HL-60 (cell line): ENCODE measurements around the gene HOTAIR.
A peak's percentile ranks its signal among the peaks of the same experiment; 100 is the strongest.

Experiments used
- DNase-seq, 2 experiments: peaks; one replicate each; pipeline ENCODE4 v3.0.0-alpha.2; 2010 to 2020; ENCODE audit warnings: low read depth in 1 of 2, low spot score in 1 of 2
- H3K27ac ChIP-seq: fragments of 250-450 bp; sonication (Bioruptor Pico); replicated peaks from 2 replicates; pipeline ENCODE4 v1.5.1; 2020; ENCODE audit warnings: mild to moderate bottlenecking, moderate library complexity
- H3K27me3 ChIP-seq: fragments of 250-450 bp; sonication (Bioruptor Pico); 2 replicates; pipeline ENCODE4 v1.5.1; 2021; ENCODE audit warnings: mild to moderate bottlenecking, moderate library complexity; ENCODE audit not compliant: insufficient read depth, poor library complexity, severe bottlenecking
- H3K4me3 ChIP-seq: replicated peaks from 2 replicates; pipeline ENCODE4 v1.5.1; 2011; ENCODE audit warnings: mild to moderate bottlenecking, control low read depth, low read length; ENCODE audit not compliant: insufficient read depth
- CTCF ChIP-seq: IDR thresholded peaks from one replicate; pipeline ENCODE4 v1.5.1; 2011; ENCODE audit warnings: low read length, control low read depth, inconsistent platforms; ENCODE audit not compliant: insufficient read depth
- GABPA ChIP-seq: IDR thresholded peaks from 2 replicates; pipeline ENCODE4 v1.6.1; 2012; ENCODE audit warnings: low read depth
- POLR2AphosphoS5 ChIP-seq: IDR thresholded peaks from 2 replicates; pipeline ENCODE4 v1.6.1; 2012; ENCODE audit warnings: low read depth
- REST ChIP-seq: IDR thresholded peaks from 2 replicates; pipeline ENCODE4 v1.6.1; 2012; ENCODE audit warnings: low read depth; ENCODE audit not compliant: insufficient replicate concordance
- SPI1 ChIP-seq: IDR thresholded peaks from 2 replicates; pipeline ENCODE4 v1.6.1; 2012; ENCODE audit warnings: low read depth, mild to moderate bottlenecking, borderline replicate concordance

Gene HOTAIR

GRCh38 chr12:53982648-53983567 is 8.2 kb upstream of the HOTAIR start:
- no peak overlapping the region for H3K4me3 ChIP-seq
- DNase-seq, result no peak
- TF ChIP-seq REST, result no peak
- no peak for TF ChIP-seq CTCF
- no peak for TF ChIP-seq SPI1
- no peak for TF ChIP-seq GABPA
- no peak for TF ChIP-seq POLR2AphosphoS5
- peaks cover 47% of the 10 kb centered on the region for H3K27me3 ChIP-seq
- H3K27ac ChIP-seq, result peak overlapping the region; percentile 69

GRCh38 chr12:53981634-53982565 is 7.1 kb upstream of the HOTAIR start:
- no peak overlapping the region for H3K27ac ChIP-seq
- TF ChIP-seq CTCF, result no peak
- TF ChIP-seq SPI1, result no peak
- TF ChIP-seq REST, result no peak
- no peak for TF ChIP-seq POLR2AphosphoS5
- TF ChIP-seq GABPA, result no peak
- DNase-seq, result no peak
- H3K4me3 ChIP-seq, result no peak overlapping the region
- H3K27me3 ChIP-seq, result peaks cover 51% of the 10 kb centered on the region

GRCh38 chr12:53980802-53981496 is 6.2 kb upstream of the HOTAIR start:
- DNase-seq, result no peak
- Histone ChIP-seq H3K4me3 (no peak overlapping the region), H3K27ac (no peak overlapping the region), H3K27me3 (peaks cover 57% of the 10 kb centered on the region)
- no peak for TF ChIP-seq GABPA
- no peak for TF ChIP-seq REST
- TF ChIP-seq CTCF, result no peak
